Body of pancreas (tissue), 4 donors: ENCODE measurements around the gene SHROOM1. TPM values are rescaled to one million over a fixed set of nuclear protein-coding genes. Genes with fewer than 3 reads are reported as not detected.

Experiments used
- ATAC-seq: fragments of 150-250 bp; one replicate; pipeline ENCODE4 v1.9.1; 2016
- DNase-seq, 4 donors: peaks; one replicate each; pipeline ENCODE4 v3.0.0-alpha.2; 2019
- H3K27ac ChIP-seq, 4 donors: fragments of 200-600 bp; sonication (generic); 1 replicate in 3 of 4; 2 replicates in 1 of 4; pipeline versions ENCODE4 v1.5.1 to v1.6.1; 2016 to 2019; ENCODE audit warnings: mild to moderate bottlenecking in 1 of 4, mixed read lengths in 1 of 4, moderate library complexity in 1 of 4
- H3K27me3 ChIP-seq, 2 donors: fragments of 200-600 bp; sonication (generic); one replicate each; pipeline ENCODE4 v1.6.0; 2016; ENCODE audit warnings: mild to moderate bottlenecking in 1 of 2
- H3K36me3 ChIP-seq, 2 donors: fragments of 200-600 bp; sonication (generic); replicated peaks in 1 of 2; 2 replicates each; pipeline ENCODE4 v1.5.1; 2016; ENCODE audit warnings: low read depth in 2 of 2; ENCODE audit not compliant: insufficient read depth in 1 of 2
- H3K4me1 ChIP-seq: fragments of 200-600 bp; sonication (generic); one replicate; pipeline ENCODE4 v1.6.0; 2016
- H3K4me3 ChIP-seq, 2 donors: fragments of 200-600 bp; sonication (generic); 1 replicate in 1 of 2; 2 replicates in 1 of 2; pipeline ENCODE4 v1.5.1; 2016 to 2019
- H3K9me3 ChIP-seq, 3 donors: fragments of 200-600 bp; sonication (generic); 1 replicate in 2 of 3; 2 replicates in 1 of 3; pipeline ENCODE4 v1.5.1; 2016
- CTCF ChIP-seq, 7 experiments: fragments of 450-650 bp in 4 of 7; fragments of 200-600 bp in 3 of 7; sonication (generic) in 3 of 7; IDR thresholded peaks; one replicate each; pipeline ENCODE4 v1.5.1; 2016 to 2019; ENCODE audit warnings: antibody characterized with exemption in 7 of 7
- POLR2A ChIP-seq, 3 donors: fragments of 450-650 bp; IDR thresholded peaks; one replicate each; pipeline ENCODE4 v1.6.1; 2016; ENCODE audit warnings: antibody characterized with exemption in 3 of 3, mild to moderate bottlenecking in 2 of 3
- WGBS, 2 donors: methylation state at CpG; one replicate each; pipeline ENCODE4 v1.1.5; 2017; 5-methylcytosine and 5-hydroxymethylcytosine counted together
- intact Hi-C: fragments of 100-400 bp; cut with DNase I; formaldehyde crosslinking; loops from one replicate; pipeline ENCODE4 v1.15.1; 2023
- small RNA-seq: library from RNA; depleted of rRNA; stranded (forward); fragments of <200 nt; gene quantifications from one replicate; pipeline ENCODE3, GENCODE V24; 2016
- total RNA-seq, 2 donors: library from RNA; depleted of rRNA; stranded (reverse); fragments of >200 nt; gene quantifications; one replicate each; pipeline ENCODE4 v1.1.0, GENCODE V29; 2016

Gene SHROOM1
- total RNA-seq, 2 donors from 2014 or later, result 19.5 to 27.4 TPM

- intact Hi-C loops, result no loop called here
- DNase-seq, result no peak
- H3K4me1 ChIP-seq, result peaks cover 43% of the 10 kb centered on the region
- peak overlapping the region in 2 of 4 donors; percentile 39 to 48 for H3K27ac ChIP-seq
- no peak for TF ChIP-seq POLR2A (IDR thresholded peaks at IDR 0.05)
- no peak for TF ChIP-seq CTCF (IDR thresholded peaks at IDR 0.05)
- WGBS, 2 donors, result 65 to 78% methylated on average over 6 to 8 of the region's 8 CpGs
- H3K9me3 ChIP-seq, result no peaks in the 10 kb centered on the region
- H3K4me3 ChIP-seq, result no peak overlapping the region
- H3K36me3 ChIP-seq, result no peaks in the 10 kb centered on the region
- ATAC-seq, result no peak
- H3K27me3 ChIP-seq, result no peaks in the 10 kb centered on the region
Measured at GRCh38 chr5:132772291-132773070, 58.0 kb downstream of the SHROOM1 start.

Small RNAs within 50 kb of the gene (small RNA-seq; reads per million reads assigned to genes)
- not detected for gene RNA5SP192

Other genes starting within 250 kb of the SHROOM1 start
- not detected for gene IL13, start 172.5 kb downstream of the SHROOM1 start, total RNA-seq
- gene IL4, start 156.7 kb downstream of the SHROOM1 start, total RNA-seq, result not detected
- gene KIF3A, start 93.1 kb downstream of the SHROOM1 start, total RNA-seq, result 1 to 10 TPM; 5.9 to 8.8 TPM
- gene CCNI2, start 83.2 kb downstream of the SHROOM1 start, total RNA-seq, result 1 to 10 TPM in 1 of 2 donors, under 1 TPM in 1; 0.99 to 1.6 TPM
- 10 to 100 TPM; 27.5 to 27.7 TPM for gene SEPTIN8, start 53.4 kb downstream of the SHROOM1 start, total RNA-seq
- 1 to 10 TPM; 7.3 to 9.6 TPM for gene SOWAHA, start 17.3 kb downstream of the SHROOM1 start, total RNA-seq
- gene GDF9, start 35.8 kb upstream of the SHROOM1 start, total RNA-seq, result under 1 TPM; 0.26 to 0.33 TPM
- gene UQCRQ, start 36.0 kb upstream of the SHROOM1 start, total RNA-seq, result 10 to 100 TPM; 55.3 to 84.4 TPM
- gene LEAP2, start 43.0 kb upstream of the SHROOM1 start, total RNA-seq, result 1 to 10 TPM; 3.4 to 9.6 TPM
- 10 to 100 TPM; 31.4 to 32.3 TPM for gene AFF4, start 133.0 kb upstream of the SHROOM1 start, total RNA-seq
- 10 to 100 TPM in 1 of 2 donors, 1 to 10 TPM in 1; 4.9 to 21.4 TPM for gene ZCCHC10, start 195.9 kb upstream of the SHROOM1 start, total RNA-seq
- 10 to 100 TPM; 21.8 to 26.2 TPM for gene HSPA4, start 221.4 kb upstream of the SHROOM1 start, total RNA-seq